ENCODE measurements around the gene PCGF3. TPM values are rescaled to one million over a fixed set of nuclear protein-coding genes. Genes with fewer than 3 reads are reported as not detected.
"Not testable (repeated sequence)": the region's sequence is repeated elsewhere in the genome, so short reads cannot be mapped to it uniquely, and the experiment has no call there.

PCGF3 gene
- total RNA-seq, 1 donor from 2014 or later, result 33.2 TPM

DNA sequence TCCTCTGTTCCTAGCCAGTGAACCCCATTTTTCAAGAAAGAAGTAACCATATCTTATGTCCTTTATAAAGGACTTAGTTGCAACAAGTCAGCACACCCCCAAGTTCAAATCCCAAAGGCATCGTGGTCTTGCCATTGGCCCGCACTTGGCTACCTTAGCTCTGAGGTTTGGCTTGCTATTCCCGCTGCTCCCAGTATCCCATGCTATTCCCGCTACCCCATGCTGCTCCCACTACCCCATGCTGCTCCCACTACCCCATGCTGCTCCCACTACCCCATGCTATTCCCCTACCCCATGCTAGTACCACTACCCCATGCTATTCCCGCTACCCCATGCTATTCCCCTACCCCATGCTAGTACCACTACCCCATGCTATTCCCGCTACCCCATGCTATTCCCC lies 37.4 kb upstream of the PCGF3 start:
- not testable (repeated sequence) for DNase-seq (ENCODE audit: low read depth in 2 of 2)

GRCh38 chr4:669806-670559 lies 35.6 kb upstream of the PCGF3 start:
- DNase-seq (ENCODE audit: low read depth in 2 of 2), result not testable (repeated sequence)

- no peak for DNase-seq (ENCODE audit: low read depth in 2 of 2)
Measured at GRCh38 chr4:671769-672168, 33.9 kb upstream of the PCGF3 start.

DNA sequence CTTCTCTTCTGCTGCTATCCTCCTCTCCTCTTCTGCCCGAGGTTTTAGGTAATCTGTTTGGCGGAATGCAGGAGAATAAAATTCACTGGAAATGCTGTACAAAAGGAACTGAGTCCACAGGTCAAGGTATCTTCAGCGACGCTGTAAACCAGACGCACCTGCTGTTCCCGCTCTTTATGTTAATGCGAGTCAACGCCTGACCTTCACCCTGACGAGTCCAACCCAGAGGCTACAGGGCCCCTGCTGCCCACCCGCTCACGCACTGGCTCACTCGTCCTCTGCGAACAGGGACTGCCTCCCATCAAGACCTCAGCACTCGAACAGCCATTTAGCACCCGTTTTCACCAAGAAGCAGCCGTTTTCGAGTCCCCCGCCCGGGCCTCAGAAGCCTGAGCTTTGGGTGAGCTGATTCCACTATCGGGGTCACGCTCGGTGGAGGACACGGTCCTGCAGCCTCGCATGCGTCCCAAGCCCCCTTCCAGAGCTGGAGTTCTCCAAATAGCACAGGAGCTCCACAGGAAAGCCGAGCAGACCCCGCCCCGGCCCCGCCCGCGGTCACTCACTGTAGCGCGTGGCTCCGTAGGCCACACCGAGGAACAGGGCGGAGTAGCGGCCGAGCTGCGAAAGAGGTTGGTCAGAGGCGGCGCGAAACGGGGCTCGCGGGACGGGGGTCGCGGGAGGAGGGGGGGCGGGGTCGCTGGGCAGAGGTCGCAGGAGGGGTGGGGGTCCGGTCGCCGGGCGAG lies 32.1 kb upstream of the PCGF3 start:
- peak in 1 of 2 donors; percentile 40 for DNase-seq (ENCODE audit: low read depth in 2 of 2)

GRCh38 chr4:674172-675035 lies 31.2 kb upstream of the PCGF3 start, which contains the start of the genes ATP5ME and MYL5:
TSS of gene ATP5ME (minus strand) at chr4:674276. CDS start at chr4:674247, 29 bp downstream.
TSS of gene MYL5 (plus strand) at chr4:674542. CDS start at chr4:678027, 3,485 bp downstream.
- DNase-seq (ENCODE audit: low read depth in 2 of 2), result peak; percentile 91 to 95

DNA sequence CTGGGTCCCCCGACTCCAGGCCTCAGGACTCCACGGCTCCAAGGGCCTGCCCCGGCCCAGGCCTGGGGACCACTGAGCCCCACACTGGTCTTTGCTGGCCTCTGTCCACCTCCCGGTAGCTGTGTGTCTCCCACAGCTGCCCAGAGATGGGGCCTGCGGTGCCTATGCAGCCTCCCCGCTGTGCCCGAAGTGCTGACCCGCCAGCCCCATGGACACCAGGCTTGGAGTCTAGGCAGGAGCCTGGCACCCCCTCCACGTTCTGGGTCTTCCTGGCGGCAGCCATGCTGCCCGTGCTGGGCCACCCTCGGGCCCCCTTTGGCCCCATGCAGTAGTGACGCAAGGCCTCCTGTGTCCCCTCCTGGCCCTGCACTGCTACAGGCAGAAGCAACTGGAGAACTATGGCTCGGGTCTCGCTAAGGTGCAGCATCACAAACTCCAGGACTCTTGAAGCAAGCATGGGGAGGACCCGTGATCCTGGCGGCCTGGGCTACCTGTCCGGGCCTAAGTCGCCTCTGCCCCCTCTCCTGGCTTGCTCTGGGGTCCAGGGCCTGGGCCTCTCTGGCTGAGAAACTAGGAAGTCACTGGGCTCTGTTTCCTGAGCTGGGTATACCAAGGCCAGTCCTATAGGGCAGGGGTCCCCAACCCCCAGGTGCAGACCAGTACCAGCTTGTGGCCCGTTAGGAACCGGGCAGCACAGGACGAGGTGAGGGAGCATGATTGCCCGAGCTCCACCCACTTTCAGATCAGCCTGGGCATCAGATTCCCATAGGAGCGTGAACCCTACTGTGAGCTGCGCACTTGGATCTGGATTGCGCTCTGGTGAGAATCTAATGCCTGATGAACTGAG lies 30.4 kb upstream of the PCGF3 start:
- DNase-seq (ENCODE audit: low read depth in 2 of 2), result no peak

- DNase-seq (ENCODE audit: low read depth in 2 of 2), result no peak
Measured at GRCh38 chr4:675980-676870, 29.4 kb upstream of the PCGF3 start.

DNA sequence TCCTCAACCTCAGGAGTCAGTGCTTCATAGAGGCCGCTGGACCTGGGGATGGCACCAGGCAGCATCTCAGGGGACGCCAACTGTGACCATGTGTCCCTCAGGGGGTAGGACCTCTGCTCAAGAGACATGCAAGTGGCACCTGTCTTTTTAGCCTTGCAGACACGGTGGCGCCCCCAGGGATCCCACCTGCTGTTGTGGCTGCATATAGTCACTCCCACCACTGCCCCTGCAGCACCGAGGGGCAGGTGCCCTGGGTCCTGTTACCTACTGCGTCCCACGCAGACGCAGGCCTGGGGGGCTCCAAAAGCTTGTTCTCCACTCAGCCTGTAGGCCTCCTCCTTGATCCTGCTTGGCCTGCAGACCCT lies 28.8 kb upstream of the PCGF3 start:
- DNase-seq (ENCODE audit: low read depth in 2 of 2), result no peak

DNA sequence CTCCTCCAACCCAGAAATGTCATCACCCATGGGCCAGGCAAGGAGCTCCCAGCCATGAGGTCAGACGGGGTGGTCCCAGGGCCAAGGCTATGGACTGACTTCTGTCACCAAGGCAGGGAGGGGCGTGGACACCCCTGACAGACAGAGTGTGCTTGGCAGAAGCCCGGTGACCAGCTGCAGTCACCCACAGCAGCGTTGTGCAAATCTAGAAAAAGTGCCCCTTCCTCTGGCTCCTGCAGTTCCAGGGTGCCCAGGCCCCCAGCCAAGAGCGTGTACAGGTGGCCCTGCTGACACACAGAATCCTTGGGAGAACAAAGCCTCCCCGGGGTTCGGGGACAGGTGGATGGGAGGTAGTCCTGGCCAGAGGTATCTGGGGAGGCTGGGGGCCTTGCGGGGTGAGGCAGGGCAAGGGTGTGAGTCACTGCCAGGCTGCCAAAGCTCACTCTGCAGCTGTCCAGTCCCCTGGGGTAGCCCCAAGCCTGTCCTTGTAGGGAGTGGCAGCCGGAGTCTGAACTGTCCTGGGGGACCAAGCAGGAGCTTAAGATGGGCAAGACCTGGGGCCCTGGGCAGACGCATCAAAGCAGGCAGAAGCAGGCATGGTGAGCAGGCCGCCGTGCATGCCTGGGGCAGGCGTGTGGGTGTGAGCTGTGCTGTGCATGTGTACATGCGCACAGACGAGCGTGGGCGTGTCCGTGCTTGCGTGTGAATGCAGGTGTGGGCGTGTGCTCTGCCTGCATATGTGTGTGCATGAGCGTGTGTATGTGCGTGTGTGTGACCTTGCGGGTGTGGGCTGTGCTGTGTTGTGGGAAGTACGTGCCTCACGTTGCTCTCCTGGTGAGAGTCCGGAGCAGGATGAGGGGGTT lies 28.0 kb upstream of the PCGF3 start:
- no peak for DNase-seq (ENCODE audit: low read depth in 2 of 2)

- DNase-seq (ENCODE audit: low read depth in 2 of 2), result no peak
Measured at GRCh38 chr4:678331-679103, 27.1 kb upstream of the PCGF3 start.

DNA sequence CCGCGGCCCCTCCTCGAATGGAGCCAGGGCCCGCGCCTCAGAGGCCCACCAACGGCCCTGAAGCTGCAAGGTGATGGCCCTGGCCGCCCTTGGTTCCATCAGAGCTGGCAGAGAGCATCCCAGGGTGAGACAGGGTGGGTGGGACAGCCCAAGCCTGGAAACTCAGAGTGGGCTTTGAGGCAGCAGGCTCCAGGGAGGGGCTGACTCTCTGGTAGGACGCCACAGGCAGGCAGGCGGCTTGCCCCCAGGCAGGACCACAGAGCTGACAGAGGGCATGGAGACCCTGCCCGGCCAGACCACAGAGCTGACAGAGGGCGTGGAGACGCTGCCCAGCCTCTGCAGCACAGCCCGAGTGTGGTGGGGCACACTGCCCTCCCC lies 26.5 kb upstream of the PCGF3 start:
- no peak for DNase-seq (ENCODE audit: low read depth in 2 of 2)

DNA sequence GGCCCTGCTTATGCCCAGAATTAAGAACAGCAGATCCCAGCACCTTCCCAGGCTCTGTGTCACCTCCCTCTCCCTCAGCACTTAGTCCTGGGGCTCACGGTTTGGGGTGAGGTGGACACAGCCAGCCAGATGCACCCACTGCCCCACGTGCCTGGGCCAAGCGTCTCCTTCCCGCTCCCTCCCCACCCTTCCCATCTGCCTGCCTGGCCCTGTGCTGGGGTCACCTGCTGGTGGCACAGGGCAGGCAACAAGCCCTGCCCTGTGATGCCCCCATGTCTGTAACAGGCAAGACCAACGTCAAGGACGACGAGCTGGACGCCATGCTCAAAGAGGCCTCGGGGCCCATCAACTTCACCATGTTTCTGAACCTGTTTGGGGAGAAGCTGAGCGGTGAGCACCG lies 26.0 kb upstream of the PCGF3 start:
- no peak for DNase-seq (ENCODE audit: low read depth in 2 of 2)

GRCh38 chr4:680091-680490 lies 25.5 kb upstream of the PCGF3 start:
- DNase-seq (ENCODE audit: low read depth in 2 of 2), result no peak

DNA sequence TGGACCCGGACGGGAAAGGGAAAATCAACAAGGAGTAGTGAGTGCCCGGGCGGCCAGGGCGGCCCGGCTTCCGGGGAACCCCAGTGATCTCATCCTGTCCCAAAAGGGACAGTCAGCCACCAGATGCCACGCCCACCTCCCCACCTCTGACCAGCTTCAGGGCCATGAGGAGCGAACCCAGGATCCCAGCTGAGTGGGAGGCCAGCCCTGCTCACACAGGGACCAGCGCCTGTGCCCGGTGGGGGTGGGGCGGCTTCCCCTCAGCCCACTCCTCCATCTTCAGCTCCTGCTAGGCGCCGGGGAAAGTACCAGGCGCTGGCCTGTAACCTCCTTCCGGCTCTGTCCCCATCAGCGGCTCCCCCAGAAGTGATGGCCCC lies 25.1 kb upstream of the PCGF3 start:
- no peak for DNase-seq (ENCODE audit: low read depth in 2 of 2)

DNA sequence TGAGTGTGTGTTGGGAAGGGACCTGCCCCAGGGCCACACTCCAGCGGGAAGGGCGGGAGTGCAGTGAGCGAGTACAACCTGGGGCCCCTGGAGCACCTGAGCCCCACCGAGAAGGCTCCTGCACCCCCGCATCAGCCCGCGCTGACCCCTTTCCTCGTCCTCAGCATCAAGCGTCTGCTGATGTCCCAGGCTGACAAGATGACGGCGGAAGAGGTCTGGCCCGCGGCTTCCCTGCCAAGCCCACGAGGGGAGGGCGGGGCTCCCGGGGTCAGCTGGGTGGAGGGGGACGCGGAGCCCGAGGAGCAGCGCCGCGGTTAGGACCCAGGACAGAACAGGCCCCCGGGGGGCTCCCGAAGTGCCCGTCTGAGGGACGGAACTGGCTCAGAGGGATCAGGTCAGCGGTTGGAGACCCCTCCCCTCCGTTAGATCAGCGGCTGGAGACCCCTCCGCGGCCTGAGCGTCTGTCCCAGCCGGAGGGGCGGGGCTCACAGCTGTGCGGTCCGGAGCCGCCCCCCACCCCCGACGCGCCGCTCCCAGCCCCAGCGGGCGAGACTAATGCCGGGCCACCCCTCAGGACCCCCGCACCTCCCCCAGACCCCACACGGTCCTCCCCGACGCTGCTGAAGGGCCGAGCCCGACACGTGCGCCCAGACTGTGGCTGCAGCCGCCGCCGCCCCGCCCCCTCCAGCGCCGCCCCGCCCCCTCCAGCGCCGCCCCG lies 24.5 kb upstream of the PCGF3 start:
- DNase-seq (ENCODE audit: low read depth in 2 of 2), result peak in 1 of 2 donors; percentile 39

GRCh38 chr4:681736-682451 lies 23.7 kb upstream of the PCGF3 start:
- DNase-seq (ENCODE audit: low read depth in 2 of 2), result no peak
